Measurements from ENCODE around the gene IL1A. TPM values are rescaled to one million over a fixed set of nuclear protein-coding genes. Genes with fewer than 3 reads are reported as not detected.

The IL1A gene
- total and polyA plus RNA-seq, 9 of the 15 experiments (the other 6 are each of a cell fraction or from before 2014, with no cell fraction given): 0.03 to 0.27 (median 0.14) TPM; not detected in 2

DNA sequence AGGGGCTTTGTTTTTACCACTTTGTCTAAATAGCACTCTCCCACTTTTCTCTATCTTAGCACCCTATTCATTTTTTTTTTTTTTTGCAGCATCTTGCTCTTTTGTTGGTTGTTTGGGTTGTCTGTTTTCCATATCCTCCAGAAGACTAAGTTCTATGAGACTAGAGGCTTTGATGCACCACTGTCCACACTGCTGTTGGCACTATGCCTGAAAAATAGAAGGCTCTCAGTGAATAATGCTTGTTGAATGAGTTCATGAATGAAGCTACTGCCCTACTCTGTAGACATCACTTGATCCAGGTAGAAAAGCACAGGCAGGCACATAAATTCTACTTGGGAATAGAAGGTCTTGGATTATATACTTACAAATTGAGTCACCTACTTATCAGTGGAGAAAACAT lies 7.3 kb downstream of the IL1A start (continued):
- TF ChIP-seq, protein P1, sequence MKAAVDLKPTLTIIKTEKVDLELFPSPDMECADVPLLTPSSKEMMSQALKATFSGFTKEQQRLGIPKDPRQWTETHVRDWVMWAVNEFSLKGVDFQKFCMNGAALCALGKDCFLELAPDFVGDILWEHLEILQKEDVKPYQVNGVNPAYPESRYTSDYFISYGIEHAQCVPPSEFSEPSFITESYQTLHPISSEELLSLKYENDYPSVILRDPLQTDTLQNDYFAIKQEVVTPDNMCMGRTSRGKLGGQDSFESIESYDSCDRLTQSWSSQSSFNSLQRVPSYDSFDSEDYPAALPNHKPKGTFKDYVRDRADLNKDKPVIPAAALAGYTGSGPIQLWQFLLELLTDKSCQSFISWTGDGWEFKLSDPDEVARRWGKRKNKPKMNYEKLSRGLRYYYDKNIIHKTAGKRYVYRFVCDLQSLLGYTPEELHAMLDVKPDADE (conservative IDR thresholded peaks at IDR 0.05; ENCODE audit: control insufficient read depth, low read depth, low read length): no peak
- TF ChIP-seq CHD2 (IDR thresholded peaks at IDR 0.05; ENCODE audit: low read depth, low read length) (no peak), NR2F6 (CRISPR knock-in tag; IDR thresholded peaks at IDR 0.05) (no peak), ZC3H8 (IDR thresholded peaks at IDR 0.05) (no peak), SIX5 (IDR thresholded peaks at IDR 0.05; ENCODE audit: borderline replicate concordance in 1 of 2, insufficient read depth in 1 of 2, low read depth in 1 of 2, low read length in 2 of 2) (no peak), STAT5A (IDR thresholded peaks at IDR 0.05; ENCODE audit: borderline replicate concordance, low read length) (no peak), RAD21 (CRISPR knock-in tag; conservative IDR thresholded peaks at IDR 0.05 in 1 of 2, IDR thresholded peaks at IDR 0.05 in 1 of 2) (no peak), SMAD3 (CRISPR knock-in tag; conservative IDR thresholded peaks at IDR 0.05) (no peak), BHLHE40 (IDR thresholded peaks at IDR 0.05; ENCODE audit: low read length) (no peak), XRCC5 (IDR thresholded peaks at IDR 0.05; ENCODE audit: low read depth, low read length) (no peak)
- TF ChIP-seq, protein P2, sequence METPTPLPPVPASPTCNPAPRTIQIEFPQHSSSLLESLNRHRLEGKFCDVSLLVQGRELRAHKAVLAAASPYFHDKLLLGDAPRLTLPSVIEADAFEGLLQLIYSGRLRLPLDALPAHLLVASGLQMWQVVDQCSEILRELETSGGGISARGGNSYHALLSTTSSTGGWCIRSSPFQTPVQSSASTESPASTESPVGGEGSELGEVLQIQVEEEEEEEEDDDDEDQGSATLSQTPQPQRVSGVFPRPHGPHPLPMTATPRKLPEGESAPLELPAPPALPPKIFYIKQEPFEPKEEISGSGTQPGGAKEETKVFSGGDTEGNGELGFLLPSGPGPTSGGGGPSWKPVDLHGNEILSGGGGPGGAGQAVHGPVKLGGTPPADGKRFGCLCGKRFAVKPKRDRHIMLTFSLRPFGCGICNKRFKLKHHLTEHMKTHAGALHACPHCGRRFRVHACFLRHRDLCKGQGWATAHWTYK (CRISPR knock-in tag; IDR thresholded peaks at IDR 0.05): no peak

All from K562 (cell line).